ENCODE data around the gene SYNJ2.

Gene SYNJ2

GRCh38 chr6:158078320-158078719 is 96.7 kb downstream of the SYNJ2 start:
- ATAC-seq (replicated peaks; ENCODE audit: extremely low read depth, poor library complexity, severe bottlenecking) = no peak
- no peak for DNase-seq (ENCODE audit: low spot score in 2 of 2)
- Mint-ChIP-seq H3K4me3 (no peak overlapping the region), H3K9me3 (no peaks in the 10 kb centered on the region), H3K4me1 (no peaks in the 10 kb centered on the region), H3K36me3 (ENCODE audit: insufficient read depth) (peaks cover 23% of the 10 kb centered on the region), H3K27ac (ENCODE audit: low read depth) (no peak overlapping the region), H3K27me3 (no peaks in the 10 kb centered on the region)

- Mint-ChIP-seq H3K27ac (ENCODE audit: low read depth) (no peak overlapping the region), H3K4me3 (no peak overlapping the region), H3K27me3 (no peaks in the 10 kb centered on the region), H3K4me1 (no peaks in the 10 kb centered on the region), H3K36me3 (ENCODE audit: insufficient read depth) (peaks cover 19% of the 10 kb centered on the region), H3K9me3 (no peaks in the 10 kb centered on the region)
- DNase-seq (ENCODE audit: low spot score in 2 of 2) = no peak
- no peak for ATAC-seq (replicated peaks; ENCODE audit: extremely low read depth, poor library complexity, severe bottlenecking)
These were observed 99.4 kb downstream of the SYNJ2 start for GRCh38 chr6:158080849-158081656.

GRCh38 chr6:158081657-158081935 is 99.9 kb downstream of the SYNJ2 start:
- Mint-ChIP-seq H3K4me1 (no peaks in the 10 kb centered on the region), H3K27ac (ENCODE audit: low read depth) (no peak overlapping the region), H3K36me3 (ENCODE audit: insufficient read depth) (peaks cover 16% of the 10 kb centered on the region), H3K9me3 (no peaks in the 10 kb centered on the region), H3K4me3 (no peak overlapping the region), H3K27me3 (no peaks in the 10 kb centered on the region)
- DNase-seq (ENCODE audit: low spot score in 2 of 2) (no peak), ATAC-seq (replicated peaks; ENCODE audit: extremely low read depth, poor library complexity, severe bottlenecking) (no peak)

- Mint-ChIP-seq H3K4me1 (no peaks in the 10 kb centered on the region), H3K9me3 (no peaks in the 10 kb centered on the region), H3K27me3 (no peaks in the 10 kb centered on the region), H3K36me3 (ENCODE audit: insufficient read depth) (peaks cover 13% of the 10 kb centered on the region), H3K4me3 (no peak overlapping the region), H3K27ac (ENCODE audit: low read depth) (no peak overlapping the region)
- no peak for ATAC-seq (replicated peaks; ENCODE audit: extremely low read depth, poor library complexity, severe bottlenecking)
- no peak for DNase-seq (ENCODE audit: low spot score in 2 of 2)
These were observed 102.0 kb downstream of the SYNJ2 start for GRCh38 chr6:158083455-158084325.

- no peak overlapping the region for H3K27ac Mint-ChIP-seq (ENCODE audit: low read depth)
- no peaks in the 10 kb centered on the region for H3K9me3 Mint-ChIP-seq
- DNase-seq (ENCODE audit: low spot score in 2 of 2) = no peak
- H3K36me3 Mint-ChIP-seq (ENCODE audit: insufficient read depth) = peaks cover 19% of the 10 kb centered on the region
- H3K4me3 Mint-ChIP-seq = no peak overlapping the region
- H3K4me1 Mint-ChIP-seq = no peaks in the 10 kb centered on the region
- no peaks in the 10 kb centered on the region for H3K27me3 Mint-ChIP-seq
- no peak for ATAC-seq (replicated peaks; ENCODE audit: extremely low read depth, poor library complexity, severe bottlenecking)
These were observed 103.8 kb downstream of the SYNJ2 start for GRCh38 chr6:158085261-158086053.

GRCh38 chr6:158086054-158086503 is 104.4 kb downstream of the SYNJ2 start:
- Mint-ChIP-seq H3K36me3 (ENCODE audit: insufficient read depth) (peaks cover 19% of the 10 kb centered on the region), H3K27ac (ENCODE audit: low read depth) (no peak overlapping the region), H3K4me1 (no peaks in the 10 kb centered on the region), H3K9me3 (no peaks in the 10 kb centered on the region), H3K4me3 (no peak overlapping the region), H3K27me3 (no peaks in the 10 kb centered on the region)
- DNase-seq (ENCODE audit: low spot score in 2 of 2) (no peak), ATAC-seq (replicated peaks; ENCODE audit: extremely low read depth, poor library complexity, severe bottlenecking) (no peak)

GRCh38 chr6:158086504-158087223 is 105.0 kb downstream of the SYNJ2 start:
- H3K36me3 Mint-ChIP-seq (ENCODE audit: insufficient read depth) = peaks cover 20% of the 10 kb centered on the region
- no peaks in the 10 kb centered on the region for H3K4me1 Mint-ChIP-seq
- ATAC-seq (replicated peaks; ENCODE audit: extremely low read depth, poor library complexity, severe bottlenecking) (no peak), DNase-seq (ENCODE audit: low spot score in 2 of 2) (no peak)
- H3K27me3 Mint-ChIP-seq = no peaks in the 10 kb centered on the region
- no peak overlapping the region for H3K4me3 Mint-ChIP-seq
- peak overlapping the region; percentile 16 for H3K27ac Mint-ChIP-seq (ENCODE audit: low read depth)
- no peaks in the 10 kb centered on the region for H3K9me3 Mint-ChIP-seq

- Mint-ChIP-seq H3K27ac (ENCODE audit: low read depth) (peak overlapping the region; percentile 16), H3K9me3 (no peaks in the 10 kb centered on the region), H3K4me3 (no peak overlapping the region), H3K27me3 (no peaks in the 10 kb centered on the region), H3K4me1 (no peaks in the 10 kb centered on the region), H3K36me3 (ENCODE audit: insufficient read depth) (peaks cover 20% of the 10 kb centered on the region)
- ATAC-seq (replicated peaks; ENCODE audit: extremely low read depth, poor library complexity, severe bottlenecking) = no peak
- no peak for DNase-seq (ENCODE audit: low spot score in 2 of 2)
These were observed 105.7 kb downstream of the SYNJ2 start for GRCh38 chr6:158087224-158087867.

- H3K9me3 Mint-ChIP-seq = no peaks in the 10 kb centered on the region
These were observed 111.1 kb downstream of the SYNJ2 start for GRCh38 chr6:158092806-158093205.

GRCh38 chr6:158095031-158095430 is 113.4 kb downstream of the SYNJ2 start:
- H3K9me3 Mint-ChIP-seq = no peaks in the 10 kb centered on the region
- no peak overlapping the region for H3K4me3 Mint-ChIP-seq
- no peak for ATAC-seq (replicated peaks; ENCODE audit: extremely low read depth, poor library complexity, severe bottlenecking)
- no peak overlapping the region for H3K27ac Mint-ChIP-seq (ENCODE audit: low read depth)
- peaks cover 17% of the 10 kb centered on the region for H3K36me3 Mint-ChIP-seq (ENCODE audit: insufficient read depth)
- no peaks in the 10 kb centered on the region for H3K27me3 Mint-ChIP-seq
- H3K4me1 Mint-ChIP-seq = no peaks in the 10 kb centered on the region
- no peak for DNase-seq (ENCODE audit: low spot score in 2 of 2)

More at GRCh38 chr6:158092806-158093205, 111.1 kb downstream of the SYNJ2 start:
- no peak overlapping the region for H3K27ac Mint-ChIP-seq (ENCODE audit: low read depth)
- ATAC-seq (replicated peaks; ENCODE audit: extremely low read depth, poor library complexity, severe bottlenecking) (no peak), DNase-seq (ENCODE audit: low spot score in 2 of 2) (no peak)
- H3K4me1 Mint-ChIP-seq = no peaks in the 10 kb centered on the region
- H3K4me3 Mint-ChIP-seq = no peak overlapping the region
- no peaks in the 10 kb centered on the region for H3K27me3 Mint-ChIP-seq
- H3K36me3 Mint-ChIP-seq (ENCODE audit: insufficient read depth) = peaks cover 22% of the 10 kb centered on the region

- Mint-ChIP-seq H3K4me3 (no peak overlapping the region), H3K9me3 (no peaks in the 10 kb centered on the region), H3K27ac (ENCODE audit: low read depth) (no peak overlapping the region), H3K4me1 (no peaks in the 10 kb centered on the region), H3K36me3 (ENCODE audit: insufficient read depth) (peaks cover 16% of the 10 kb centered on the region), H3K27me3 (no peaks in the 10 kb centered on the region)
- no peak for DNase-seq (ENCODE audit: low spot score in 2 of 2)
- ATAC-seq (replicated peaks; ENCODE audit: extremely low read depth, poor library complexity, severe bottlenecking) = no peak
These were observed 114.0 kb downstream of the SYNJ2 start for GRCh38 chr6:158095671-158096070.

Measured in central memory CD8-positive, alpha-beta T cell (primary cell).